Measurements from ENCODE around the gene HERC2. TPM values are rescaled to one million over a fixed set of nuclear protein-coding genes. Genes with fewer than 3 reads are reported as not detected.

HERC2 gene
- total and polyA plus RNA-seq, 7 experiments from 2014 or later = 5.5 to 60.4 (median 42.0) TPM

- Histone ChIP-seq H3K27ac (ENCODE audit: low read depth, low read length) (no peak overlapping the region), H3K36me3 (ENCODE audit: control insufficient read depth in 2 of 3, insufficient read depth in 3 of 3, low read length in 3 of 3) (peaks cover 0 to 69% (median 4%) of the 10 kb centered on the region in 3 experiments), H3K4me1 (ENCODE audit: control insufficient read depth in 2 of 2, insufficient read depth in 2 of 2, low read length in 2 of 2) (no peaks in the 10 kb centered on the region), H3K9me3 (ENCODE audit: control insufficient read depth in 2 of 3, low read length in 3 of 3) (no peaks in the 10 kb centered on the region), H3K27me3 (ENCODE audit: control insufficient read depth in 2 of 2, insufficient read depth in 2 of 2, low read length in 2 of 2) (no peaks in the 10 kb centered on the region), H3K4me3 (ENCODE audit: low read length) (no peak overlapping the region)
- ATAC-seq (no peak), DNase-seq (no peak)
- intact Hi-C loops (cut with micrococcal nuclease) = no loop called here
- CTCF ChIA-PET = no interaction called here
- Mint-ChIP-seq H3K4me1 (peaks cover 0 to 1% (median under 1%) of the 10 kb centered on the region in 7 donors), H3K27ac (no peak overlapping the region), H3K27me3 (peaks cover 0 to 5% (median 0%) of the 10 kb centered on the region in 5 donors), H3K9me3 (peaks cover 0 to 1% (median 0%) of the 10 kb centered on the region in 11 donors), H3K4me3 (no peak overlapping the region), H3K36me3 (peaks cover 15 to 58% (median 38%) of the 10 kb centered on the region in 5 donors)
- POLR2A ChIA-PET = no interaction called here
Measured at GRCh38 chr15:28112962-28113361, 209.0 kb downstream of the HERC2 start.

GRCh38 chr15:28112101-28112760 lies 209.7 kb downstream of the HERC2 start:
- H3K4me1 Mint-ChIP-seq = peaks cover 0 to 7% (median 3%) of the 10 kb centered on the region in 7 donors
- H3K27me3 ChIP-seq (ENCODE audit: control insufficient read depth in 2 of 2, insufficient read depth in 2 of 2, low read length in 2 of 2) = no peaks in the 10 kb centered on the region
- H3K27ac Mint-ChIP-seq = no peak overlapping the region
- H3K9me3 Mint-ChIP-seq = peaks cover 0 to 1% (median 0%) of the 10 kb centered on the region in 11 donors
- H3K27me3 Mint-ChIP-seq = peaks cover 0 to 12% (median 0%) of the 10 kb centered on the region in 5 donors
- no peaks in the 10 kb centered on the region for H3K4me1 ChIP-seq (ENCODE audit: control insufficient read depth in 2 of 2, insufficient read depth in 2 of 2, low read length in 2 of 2)
- H3K36me3 ChIP-seq (ENCODE audit: control insufficient read depth in 2 of 3, insufficient read depth in 3 of 3, low read length in 3 of 3) = peaks cover 0 to 62% (median 4%) of the 10 kb centered on the region in 3 experiments
- no peak overlapping the region for H3K4me3 Mint-ChIP-seq
- intact Hi-C loops (cut with micrococcal nuclease) = no loop called here
- POLR2A ChIA-PET = no interaction called here
- H3K9me3 ChIP-seq (ENCODE audit: control insufficient read depth in 2 of 3, low read length in 3 of 3) = no peaks in the 10 kb centered on the region
- no peak overlapping the region for H3K4me3 ChIP-seq (ENCODE audit: low read length)
- H3K36me3 Mint-ChIP-seq = peaks cover 13 to 50% (median 31%) of the 10 kb centered on the region in 5 donors
- ATAC-seq (no peak), DNase-seq (no peak)
- H3K27ac ChIP-seq (ENCODE audit: low read depth, low read length) = no peak overlapping the region
- CTCF ChIA-PET = no interaction called here

GRCh38 chr15:28111543-28111942 lies 210.4 kb downstream of the HERC2 start:
- Histone ChIP-seq H3K27ac (ENCODE audit: low read depth, low read length) (no peak overlapping the region), H3K9me3 (ENCODE audit: control insufficient read depth in 2 of 3, low read length in 3 of 3) (no peaks in the 10 kb centered on the region), H3K36me3 (ENCODE audit: control insufficient read depth in 2 of 3, insufficient read depth in 3 of 3, low read length in 3 of 3) (peaks cover 0 to 55% (median under 1%) of the 10 kb centered on the region in 3 experiments), H3K27me3 (ENCODE audit: control insufficient read depth in 2 of 2, insufficient read depth in 2 of 2, low read length in 2 of 2) (no peaks in the 10 kb centered on the region), H3K4me3 (ENCODE audit: low read length) (no peak overlapping the region), H3K4me1 (ENCODE audit: control insufficient read depth in 2 of 2, insufficient read depth in 2 of 2, low read length in 2 of 2) (no peaks in the 10 kb centered on the region)
- H3K9me3 Mint-ChIP-seq = peaks cover 0 to 2% (median 0%) of the 10 kb centered on the region in 11 donors
- peaks cover 13 to 48% (median 31%) of the 10 kb centered on the region in 5 donors for H3K36me3 Mint-ChIP-seq
- H3K4me3 Mint-ChIP-seq = no peak overlapping the region
- ATAC-seq (no peak), DNase-seq (no peak)
- peaks cover 0 to 10% (median 5%) of the 10 kb centered on the region in 7 donors for H3K4me1 Mint-ChIP-seq
- ChIA-PET CTCF (no interaction called here), POLR2A (no interaction called here)
- H3K27ac Mint-ChIP-seq = no peak overlapping the region
- H3K27me3 Mint-ChIP-seq = peaks cover 0 to 14% (median 0%) of the 10 kb centered on the region in 5 donors
- intact Hi-C loops (cut with micrococcal nuclease) = no loop called here

GRCh38 chr15:28110481-28110881 lies 211.5 kb downstream of the HERC2 start:
- ChIA-PET POLR2A (no interaction called here), CTCF (interaction anchor here (0.6 kb wide), 1 partner anchor 14 kb away, joined by 3 read pairs; no protein-coding TSS in a partner anchor)
- Histone ChIP-seq H3K9me3 (ENCODE audit: control insufficient read depth in 2 of 3, low read length in 3 of 3) (no peaks in the 10 kb centered on the region), H3K27me3 (ENCODE audit: control insufficient read depth in 2 of 2, insufficient read depth in 2 of 2, low read length in 2 of 2) (peaks cover 0 to 4% of the 10 kb centered on the region in 2 donors), H3K4me3 (ENCODE audit: low read length) (no peak overlapping the region), H3K4me1 (ENCODE audit: control insufficient read depth in 2 of 2, insufficient read depth in 2 of 2, low read length in 2 of 2) (peaks cover 5 to 6% of the 10 kb centered on the region in 2 donors), H3K27ac (ENCODE audit: low read depth, low read length) (no peak overlapping the region), H3K36me3 (ENCODE audit: control insufficient read depth in 2 of 3, insufficient read depth in 3 of 3, low read length in 3 of 3) (peaks cover 0 to 44% (median 0%) of the 10 kb centered on the region in 3 experiments)
- ATAC-seq (no peak), DNase-seq (no peak)
- peaks cover 6 to 17% (median 10%) of the 10 kb centered on the region in 7 donors for H3K4me1 Mint-ChIP-seq
- H3K27me3 Mint-ChIP-seq = peaks cover 0 to 22% (median 5%) of the 10 kb centered on the region in 5 donors
- peaks cover 0 to 3% (median 0%) of the 10 kb centered on the region in 11 donors for H3K9me3 Mint-ChIP-seq
- H3K27ac Mint-ChIP-seq = no peak overlapping the region
- no peak overlapping the region for H3K4me3 Mint-ChIP-seq
- peaks cover 11 to 40% (median 26%) of the 10 kb centered on the region in 5 donors for H3K36me3 Mint-ChIP-seq
- intact Hi-C loops (cut with micrococcal nuclease) = no loop called here

- intact Hi-C loops (cut with micrococcal nuclease) = no loop called here
- ATAC-seq = no peak
- POLR2A ChIA-PET = no interaction called here
- H3K9me3 Mint-ChIP-seq = peaks cover 0 to 4% (median 0%) of the 10 kb centered on the region in 11 donors
- no peak for DNase-seq
- H3K27me3 Mint-ChIP-seq = peaks cover 3 to 29% (median 5%) of the 10 kb centered on the region in 5 donors
- no peak overlapping the region for H3K27ac ChIP-seq (ENCODE audit: low read depth, low read length)
- H3K27ac Mint-ChIP-seq = no peak overlapping the region
- no peak overlapping the region for H3K4me3 Mint-ChIP-seq
- H3K36me3 ChIP-seq (ENCODE audit: control insufficient read depth in 2 of 3, insufficient read depth in 3 of 3, low read length in 3 of 3) = peaks cover 0 to 38% (median 0%) of the 10 kb centered on the region in 3 experiments
- CTCF ChIA-PET = interaction anchor here (0.6 kb wide), 1 partner anchor 13 kb away, joined by 3 read pairs; no protein-coding TSS in a partner anchor
- H3K4me1 ChIP-seq (ENCODE audit: control insufficient read depth in 2 of 2, insufficient read depth in 2 of 2, low read length in 2 of 2) = peaks cover 5 to 6% of the 10 kb centered on the region in 2 donors
- H3K36me3 Mint-ChIP-seq = peaks cover 11 to 36% (median 22%) of the 10 kb centered on the region in 5 donors
- no peak overlapping the region for H3K4me3 ChIP-seq (ENCODE audit: low read length)
- H3K27me3 ChIP-seq (ENCODE audit: control insufficient read depth in 2 of 2, insufficient read depth in 2 of 2, low read length in 2 of 2) = peaks cover 0 to 10% of the 10 kb centered on the region in 2 donors
- H3K9me3 ChIP-seq (ENCODE audit: control insufficient read depth in 2 of 3, low read length in 3 of 3) = no peaks in the 10 kb centered on the region
- peaks cover 6 to 19% (median 10%) of the 10 kb centered on the region in 7 donors for H3K4me1 Mint-ChIP-seq
Measured at GRCh38 chr15:28109626-28110455, 212.1 kb downstream of the HERC2 start.

GRCh38 chr15:28107904-28108275 lies 214.1 kb downstream of the HERC2 start:
- H3K27me3 ChIP-seq (ENCODE audit: control insufficient read depth in 2 of 2, insufficient read depth in 2 of 2, low read length in 2 of 2) = peaks cover 0 to 12% of the 10 kb centered on the region in 2 donors
- ATAC-seq (no peak), DNase-seq (no peak)
- no peaks in the 10 kb centered on the region for H3K9me3 ChIP-seq (ENCODE audit: control insufficient read depth in 2 of 3, low read length in 3 of 3)
- H3K4me1 ChIP-seq (ENCODE audit: control insufficient read depth in 2 of 2, insufficient read depth in 2 of 2, low read length in 2 of 2) = peaks cover 5 to 6% of the 10 kb centered on the region in 2 donors
- Mint-ChIP-seq H3K4me3 (peak overlapping the region in 9 of 10 donors; percentile 6 to 92 (median 83)), H3K9me3 (peaks cover 0 to 7% (median 0%) of the 10 kb centered on the region in 11 donors), H3K27ac (peak overlapping the region in 1 of 9 donors; percentile 31), H3K27me3 (peaks cover 12 to 41% (median 21%) of the 10 kb centered on the region in 5 donors), H3K4me1 (peaks cover 6 to 23% (median 10%) of the 10 kb centered on the region in 7 donors), H3K36me3 (peaks cover 10 to 18% (median 16%) of the 10 kb centered on the region in 5 donors)
- intact Hi-C loops (cut with micrococcal nuclease) = no loop called here
- no peak overlapping the region for H3K27ac ChIP-seq (ENCODE audit: low read depth, low read length)
- ChIA-PET POLR2A (no interaction called here), CTCF (interaction anchor here (0.5 kb wide), 1 partner anchor 81 kb away, joined by 3 read pairs; no protein-coding TSS in a partner anchor)
- H3K4me3 ChIP-seq (ENCODE audit: low read length) = peak overlapping the region; percentile 65
- H3K36me3 ChIP-seq (ENCODE audit: control insufficient read depth in 2 of 3, insufficient read depth in 3 of 3, low read length in 3 of 3) = peaks cover 0 to 18% (median 0%) of the 10 kb centered on the region in 3 experiments
